Activated naive CD4-positive, alpha-beta T cell treated with anti-CD3 and anti-CD28 coated beads, Interleukin-2, amount 50 U/mL, for 16 hours (primary cell): ENCODE measurements around the gene SYNGR4.
A peak's percentile ranks its signal among the peaks of the same experiment; 100 is the strongest.
"Not testable (repeated sequence)": the region's sequence is repeated elsewhere in the genome, so short reads cannot be mapped to it uniquely, and the experiment has no call there.

Source experiments
- DNase-seq: peaks from one replicate; pipeline ENCODE4 v3.0.0-alpha.2; 2020

Gene SYNGR4

DNA sequence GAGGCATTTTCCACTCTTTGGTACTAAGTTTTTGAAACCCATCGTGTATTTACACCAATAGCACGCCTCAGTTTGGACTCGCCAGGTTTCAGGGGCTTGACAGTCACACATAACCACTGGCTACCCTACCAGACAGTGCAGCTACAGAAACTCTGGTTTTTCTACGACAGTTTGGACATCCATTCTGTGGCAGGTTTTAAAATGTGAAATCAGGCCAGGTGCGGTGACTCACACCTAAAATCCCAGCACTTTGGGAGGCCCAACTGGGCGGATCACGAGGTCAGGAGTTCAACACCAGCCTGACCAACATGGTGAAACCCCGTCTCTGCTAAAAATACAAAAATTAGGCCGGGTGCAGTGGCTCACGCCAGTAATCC lies 14.0 kb downstream of the SYNGR4 start:
- no peak for DNase-seq

- DNase-seq: no peak
Observed at GRCh38 chr19:48379058-48379457, 14.9 kb downstream of the SYNGR4 start.

DNA sequence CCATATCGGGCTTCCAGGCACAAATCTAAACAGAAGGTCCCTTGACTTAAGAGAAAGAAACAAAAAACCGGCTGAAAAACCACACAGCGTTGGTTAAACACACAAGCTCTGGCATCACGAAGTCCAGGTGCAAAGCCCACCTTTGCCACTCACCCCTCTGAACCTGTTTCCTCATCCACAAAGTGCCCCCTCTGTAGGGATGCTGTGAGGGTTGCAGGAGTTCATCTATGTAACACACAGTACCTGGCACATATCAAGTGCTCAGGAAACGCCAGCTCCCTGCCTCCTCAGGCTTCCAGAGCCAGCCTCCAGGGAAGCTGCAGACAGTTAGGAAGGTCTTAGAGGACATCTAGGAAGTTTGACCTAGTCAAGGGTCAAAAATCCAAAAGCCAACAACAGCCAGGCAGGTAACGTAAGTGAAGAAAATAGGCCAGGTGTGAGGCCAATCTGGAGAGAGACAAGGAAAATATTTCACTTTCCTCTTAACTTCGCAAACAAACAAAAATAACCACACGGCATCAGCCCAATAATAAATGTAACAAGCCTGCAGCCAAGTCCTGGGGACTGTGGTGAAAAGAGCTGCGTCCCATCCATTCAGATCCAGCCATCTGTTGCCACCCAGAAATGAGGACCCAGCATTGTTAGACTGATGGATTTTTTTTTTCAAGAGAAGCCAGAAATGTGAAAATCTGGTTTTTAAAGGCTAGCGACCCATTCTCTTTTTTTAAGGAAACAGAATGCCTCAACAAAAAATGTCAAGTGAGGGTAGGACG lies 17.2 kb downstream of the SYNGR4 start:
- no peak for DNase-seq

GRCh38 chr19:48382286-48382685 lies 18.1 kb downstream of the SYNGR4 start:
- DNase-seq: no peak

DNA sequence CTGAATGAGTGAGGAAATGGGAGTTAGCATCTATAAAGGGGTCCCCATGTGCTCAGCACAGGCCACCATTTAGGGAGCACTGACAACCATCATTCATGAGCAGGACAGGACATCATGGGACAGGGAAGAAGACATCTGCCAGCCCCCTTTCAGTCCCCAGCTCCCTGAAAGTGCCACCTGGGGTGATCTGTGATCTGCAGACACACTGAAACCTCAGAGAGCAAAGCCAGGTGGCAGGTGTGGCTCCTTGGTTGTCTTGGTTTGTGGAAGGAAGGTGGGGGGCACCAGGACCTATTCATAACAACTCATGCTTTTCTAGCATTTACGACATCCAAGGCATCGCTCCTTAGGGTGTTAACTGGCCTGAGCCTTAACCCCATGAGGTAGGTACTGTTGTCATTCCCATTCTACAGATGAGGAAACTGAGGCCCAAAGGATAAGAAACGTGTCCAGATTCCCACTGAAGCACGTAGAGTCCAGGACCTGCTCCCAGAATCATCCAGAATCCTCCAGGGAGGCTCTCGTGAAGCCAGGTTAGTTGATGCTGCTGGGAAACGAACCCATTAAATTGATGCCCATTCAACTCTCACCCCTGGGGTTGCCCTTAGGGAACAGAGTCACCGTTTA lies 21.4 kb downstream of the SYNGR4 start:
- no peak for DNase-seq

DNA sequence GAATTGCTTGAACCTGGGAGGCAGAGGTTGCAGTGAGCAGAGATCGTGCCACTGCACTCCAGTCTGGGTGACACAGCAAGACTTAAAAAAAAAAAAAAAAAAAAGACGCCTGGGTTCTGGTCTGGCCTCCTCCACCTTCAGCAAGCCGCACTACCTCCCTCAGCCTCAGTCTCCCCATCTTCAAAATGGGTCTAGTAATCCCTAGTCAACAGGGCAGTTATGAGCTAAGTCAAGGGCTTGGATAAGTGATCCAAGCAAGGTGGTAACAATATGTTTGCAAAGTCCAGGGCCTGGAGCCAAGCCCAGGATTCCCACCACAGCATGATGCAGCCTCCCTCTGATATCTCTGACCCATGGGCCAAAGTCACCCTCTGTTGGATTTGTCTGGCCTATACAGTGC lies 22.8 kb downstream of the SYNGR4 start:
- no peak for DNase-seq

GRCh38 chr19:48390188-48391099 lies 26.3 kb downstream of the SYNGR4 start:
- DNase-seq: peak; percentile 61

DNA sequence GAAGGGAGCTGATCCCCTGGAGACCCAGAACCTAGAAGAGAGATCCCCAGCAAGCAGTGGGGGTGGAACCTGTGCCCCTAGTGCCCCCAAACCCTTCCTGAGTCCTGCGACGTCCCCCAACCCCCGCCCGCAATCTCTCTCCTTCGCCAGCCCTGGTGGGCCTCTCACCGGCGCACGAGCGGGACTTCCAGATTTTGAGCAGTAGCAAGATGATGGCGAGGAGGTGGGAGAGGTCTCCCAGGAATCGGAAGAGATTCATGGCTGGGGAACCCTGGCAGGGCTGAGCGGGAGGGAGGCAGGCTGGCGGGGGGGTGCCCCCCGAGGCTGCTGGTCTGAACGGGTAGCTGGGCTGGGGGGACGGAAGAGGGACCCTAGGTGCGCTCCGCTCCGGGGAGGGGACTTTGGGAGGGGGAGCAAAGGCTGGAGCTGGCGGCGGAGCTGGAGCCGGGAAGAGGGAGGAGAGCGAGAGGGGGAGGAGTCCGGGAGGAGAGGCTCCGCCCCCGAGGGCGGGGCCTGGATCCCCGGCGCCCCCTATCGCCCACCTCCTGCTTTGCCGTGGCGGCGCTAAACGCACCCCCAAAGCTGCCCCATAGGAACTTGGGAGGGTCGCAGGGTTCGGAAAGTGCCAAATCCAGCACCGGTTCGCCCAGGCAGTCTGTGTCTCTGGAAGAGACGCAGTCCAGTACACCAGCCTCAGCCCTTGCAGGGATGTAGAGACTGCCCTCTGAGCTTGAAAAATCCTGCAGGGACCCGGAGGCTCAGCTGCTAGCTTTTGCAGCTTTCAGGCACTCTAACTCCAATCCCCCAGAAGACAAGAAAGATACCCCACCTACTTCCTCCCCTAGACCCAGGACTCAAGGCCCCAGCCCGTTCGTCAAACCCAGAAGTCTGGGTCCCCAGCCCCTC lies 27.2 kb downstream of the SYNGR4 start, which contains the start of gene KDELR1:
TSS of gene KDELR1 (minus strand) at position 452 of the 906 bp plus-strand sequence. CDS start at position 259, 193 bp downstream.
- DNase-seq: peak; percentile 62

DNA sequence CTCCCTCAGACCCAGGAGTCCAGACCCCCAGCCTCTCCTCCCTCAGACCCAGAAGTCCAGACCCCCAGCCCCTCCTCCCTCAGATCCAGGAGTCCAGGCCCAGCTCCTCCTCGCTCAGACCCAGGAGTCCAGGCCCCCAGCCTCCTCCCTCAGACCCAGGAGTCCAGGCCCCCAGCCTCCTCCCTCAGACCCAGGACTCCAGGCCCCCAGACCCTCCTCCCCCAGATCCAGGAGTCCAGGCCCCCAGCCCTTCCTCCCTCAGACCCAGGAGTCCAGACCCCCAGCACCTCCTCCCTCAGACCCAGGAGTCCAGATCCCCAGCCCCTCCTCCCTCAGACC lies 27.8 kb downstream of the SYNGR4 start:
- DNase-seq: not testable (repeated sequence)

- DNase-seq: no peak
Observed at GRCh38 chr19:48392860-48393558, 28.8 kb downstream of the SYNGR4 start.

GRCh38 chr19:48393559-48394330 lies 29.6 kb downstream of the SYNGR4 start, which contains the start of gene GRIN2D:
Gene GRIN2D (plus strand): TSS chr19:48393668. CDS start chr19:48398393, 4,725 bp downstream.
- peak; percentile 36 for DNase-seq

DNA sequence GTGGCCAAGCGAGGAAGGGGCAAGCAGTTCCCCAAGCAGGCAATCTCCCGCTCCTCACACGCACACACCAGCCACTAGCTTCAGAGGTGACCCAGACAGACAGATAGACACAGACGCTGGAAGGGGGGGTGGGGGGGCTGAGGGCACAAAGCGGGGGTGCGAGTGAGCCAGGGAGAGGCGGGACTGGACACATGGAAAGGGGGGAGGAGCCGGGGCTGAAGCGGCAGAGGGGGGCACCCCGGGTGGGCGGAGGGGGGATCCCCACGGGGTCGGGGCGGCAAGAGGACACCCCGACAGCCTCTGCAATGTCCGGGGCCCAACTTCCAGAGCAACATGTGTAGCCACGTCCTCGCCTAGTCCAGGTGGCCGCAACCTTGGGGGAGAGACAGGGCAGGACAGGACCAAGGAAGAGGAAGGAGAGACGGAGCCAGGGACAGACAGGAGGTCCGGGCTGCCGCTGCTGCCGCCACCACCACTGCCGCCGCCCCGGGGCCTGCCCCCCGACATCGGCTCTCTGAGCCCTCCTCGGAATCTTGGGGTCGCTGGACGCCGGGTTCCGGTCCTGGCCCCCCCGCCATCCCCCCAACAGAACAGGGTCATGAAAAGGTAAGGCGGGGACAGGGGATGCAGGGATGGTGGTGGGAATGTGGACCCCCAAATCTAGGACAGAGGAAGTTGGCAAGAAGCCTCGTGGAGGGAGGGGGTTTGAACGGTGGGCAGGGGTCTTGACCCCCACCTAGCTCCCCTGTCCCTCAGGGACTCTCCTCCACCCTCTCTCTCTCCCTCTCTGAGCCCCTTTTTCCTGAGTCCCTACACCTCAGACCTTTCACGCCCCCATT lies 30.4 kb downstream of the SYNGR4 start:
- no peak for DNase-seq

GRCh38 chr19:48395170-48395455 lies 30.9 kb downstream of the SYNGR4 start:
- DNase-seq: no peak

- DNase-seq: no peak
Observed at GRCh38 chr19:48395499-48395898, 31.3 kb downstream of the SYNGR4 start.

GRCh38 chr19:48396016-48396823 lies 32.1 kb downstream of the SYNGR4 start:
- no peak for DNase-seq

- no peak for DNase-seq
Observed at GRCh38 chr19:48396824-48397176, 32.6 kb downstream of the SYNGR4 start.

DNA sequence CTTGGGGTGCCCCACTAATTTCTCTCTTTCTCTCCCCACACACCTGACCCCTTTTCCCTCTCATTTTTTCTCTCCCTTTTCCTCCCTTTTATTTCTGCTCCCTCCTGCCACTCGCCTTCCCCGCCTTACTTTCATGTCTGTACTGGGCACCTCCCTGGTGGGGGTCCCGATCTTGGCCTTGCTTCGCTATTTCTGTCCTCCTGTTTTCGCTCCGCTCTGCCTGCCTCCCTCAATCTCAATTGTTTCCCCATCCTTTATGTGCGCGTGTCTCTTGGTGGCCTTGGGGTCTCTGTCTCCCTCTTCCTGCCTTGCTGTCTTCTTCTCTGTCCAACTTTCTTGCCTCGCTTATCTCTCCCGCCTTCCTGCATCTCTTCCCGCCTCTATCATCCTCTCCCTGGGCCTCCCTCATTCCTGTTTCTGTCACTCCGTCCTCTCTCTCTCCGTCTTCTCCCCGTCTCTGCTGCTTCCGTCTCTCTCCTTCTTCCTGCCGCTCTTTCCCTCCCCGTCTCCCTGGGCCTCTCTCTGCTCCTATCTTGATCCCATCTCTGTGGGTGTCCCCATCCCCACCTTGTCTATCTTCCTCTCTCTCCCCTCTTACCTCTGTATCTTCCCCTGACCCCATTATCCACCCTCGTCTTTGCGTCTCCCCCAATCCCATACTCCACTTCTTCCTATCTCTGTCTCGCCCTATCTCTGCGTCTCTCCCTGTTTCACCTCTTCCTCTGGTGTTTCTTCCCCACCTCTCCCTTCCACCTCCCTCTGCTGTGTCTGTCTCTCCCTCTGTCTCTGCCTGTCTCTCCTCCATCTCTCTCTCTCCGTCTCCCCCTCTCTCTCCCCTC lies 33.3 kb downstream of the SYNGR4 start:
- no peak for DNase-seq

DNA sequence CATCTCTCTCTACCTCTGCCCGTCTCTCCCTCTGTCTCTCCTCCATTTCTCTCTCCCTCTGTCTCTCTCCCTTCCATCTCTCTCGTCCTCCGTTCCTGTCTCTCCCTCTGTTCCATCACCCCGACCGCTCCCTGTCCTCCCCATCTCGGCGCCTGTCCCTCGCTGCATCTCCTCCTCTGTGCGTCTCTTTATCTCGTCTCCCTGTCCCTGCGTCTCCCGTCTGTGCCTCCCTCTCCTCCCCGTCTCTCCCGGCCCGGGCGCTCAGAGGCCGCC lies 33.9 kb downstream of the SYNGR4 start:
- no peak for DNase-seq
